Measurements from ENCODE around the gene ZNF511.
"Not testable (repeated sequence)": the region's sequence is repeated elsewhere in the genome, so short reads cannot be mapped to it uniquely, and the experiment has no call there.

ZNF511 gene

DNA sequence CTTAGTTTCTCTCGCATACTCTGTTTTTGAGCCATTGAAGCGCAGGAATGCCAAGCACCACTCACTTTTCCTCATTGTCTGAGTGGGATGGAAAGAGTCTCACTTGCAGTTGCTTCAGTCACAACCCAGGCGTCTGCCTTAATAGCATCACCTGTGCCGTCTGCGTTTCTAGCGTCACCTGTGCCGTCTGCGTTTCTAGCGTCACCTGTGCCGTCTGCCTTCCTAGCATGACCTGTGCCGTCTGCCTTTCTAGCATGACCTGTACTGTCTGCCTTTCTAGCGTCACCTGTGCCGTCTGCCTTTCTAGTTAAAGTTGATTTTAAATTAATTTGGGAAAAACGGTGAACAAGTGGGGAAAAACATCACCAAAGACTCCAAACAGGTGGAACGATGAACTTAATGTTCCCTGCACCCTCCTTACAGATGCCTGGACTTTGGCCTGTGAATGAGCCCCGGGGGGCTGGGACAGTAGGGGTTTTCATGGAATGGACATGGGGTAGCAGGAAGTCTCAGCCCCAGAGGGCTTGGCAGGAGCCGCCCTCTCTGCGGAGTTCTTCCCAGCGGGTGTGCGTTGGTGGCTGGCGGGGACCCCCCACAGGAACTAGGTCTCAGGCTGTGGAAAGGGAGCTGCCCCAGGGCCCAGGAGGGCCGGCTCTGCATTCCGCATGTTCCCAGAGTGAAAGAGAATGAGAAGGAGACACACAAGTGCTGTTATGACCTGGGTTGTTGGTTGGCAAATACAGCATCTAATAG, 3.5 kb downstream of the ZNF511 start:
- no peak overlapping the region for H3K4me3 Mint-ChIP-seq
- H3K27ac Mint-ChIP-seq = no peak overlapping the region
- peaks cover 22% of the 10 kb centered on the region for H3K4me1 Mint-ChIP-seq

DNA sequence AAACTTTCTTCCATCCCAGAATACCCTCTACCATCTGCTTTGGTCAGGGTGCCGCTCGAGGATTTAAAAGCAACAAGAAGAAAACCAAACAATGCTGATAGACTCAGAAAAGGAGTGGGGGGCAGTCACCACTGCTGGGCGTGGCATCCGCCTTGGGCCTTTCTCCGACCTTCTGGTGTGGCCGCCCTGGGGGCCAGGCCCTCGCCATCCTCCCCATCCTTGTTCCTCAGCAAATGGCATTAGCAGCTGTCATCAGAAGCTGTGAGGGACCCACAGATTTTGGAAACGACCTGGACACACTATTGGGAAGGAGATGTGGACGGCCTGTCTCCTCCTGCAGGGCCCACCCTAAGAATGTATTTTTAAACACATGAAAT, 4.0 kb downstream of the ZNF511 start:
- no peak for ATAC-seq
- Mint-ChIP-seq H3K9me3 (no peaks in the 10 kb centered on the region), H3K27me3 (no peaks in the 10 kb centered on the region), H3K36me3 (peaks cover 30% of the 10 kb centered on the region), H3K4me3 (no peak overlapping the region), H3K4me1 (peaks cover 16% of the 10 kb centered on the region), H3K27ac (no peak overlapping the region)

More for the DNA sequence above, 3.5 kb downstream of the ZNF511 start:
- H3K36me3 Mint-ChIP-seq = peaks cover 31% of the 10 kb centered on the region
- H3K9me3 Mint-ChIP-seq = no peaks in the 10 kb centered on the region
- ATAC-seq = no peak
- no peaks in the 10 kb centered on the region for H3K27me3 Mint-ChIP-seq

DNA sequence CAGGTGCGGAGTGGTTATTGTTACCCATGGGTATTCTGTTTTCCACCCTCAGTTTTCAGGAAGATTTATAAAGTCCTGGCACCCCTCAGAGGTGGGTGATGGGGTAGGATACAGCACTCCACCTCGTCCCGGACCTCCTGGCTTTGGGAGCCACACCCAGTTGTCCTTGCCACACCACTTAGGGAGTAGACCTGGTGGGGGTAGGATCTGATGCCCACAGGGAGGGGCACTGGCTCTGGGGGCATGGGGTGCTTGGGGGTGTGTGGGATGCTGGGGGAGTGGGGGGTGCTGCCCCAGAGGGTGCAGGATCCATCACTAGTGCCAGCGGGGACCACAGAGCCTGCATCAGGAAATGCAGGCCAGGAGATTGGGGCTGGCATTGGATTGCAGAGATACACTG, 4.5 kb downstream of the ZNF511 start:
- Mint-ChIP-seq H3K36me3 (peaks cover 26% of the 10 kb centered on the region), H3K27ac (no peak overlapping the region), H3K9me3 (no peaks in the 10 kb centered on the region), H3K27me3 (no peaks in the 10 kb centered on the region), H3K4me1 (peaks cover 12% of the 10 kb centered on the region), H3K4me3 (no peak overlapping the region)
- ATAC-seq = no peak

DNA sequence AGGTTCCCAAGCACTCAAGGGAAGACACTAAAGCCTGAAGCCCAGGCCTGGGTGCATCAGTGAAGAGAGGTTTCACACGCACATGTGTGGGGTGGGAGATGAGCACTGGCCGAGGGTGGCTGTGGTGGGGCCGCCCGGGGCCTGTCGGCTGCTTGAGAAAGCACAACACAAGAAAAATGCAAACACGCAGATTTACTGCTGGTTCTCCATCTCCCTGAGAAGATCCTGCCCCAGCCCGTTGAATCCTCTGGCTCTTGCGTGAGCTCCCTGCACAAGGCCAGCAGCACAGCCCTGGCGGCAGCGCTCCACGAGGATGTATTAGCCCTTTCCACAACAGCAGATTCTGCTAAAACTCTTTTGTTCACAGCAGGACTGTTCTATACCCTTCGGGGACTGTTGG, 6.2 kb downstream of the ZNF511 start:
- Mint-ChIP-seq H3K27me3 (peaks cover 12% of the 10 kb centered on the region), H3K4me1 (peaks cover 23% of the 10 kb centered on the region), H3K36me3 (peaks cover 20% of the 10 kb centered on the region), H3K4me3 (no peak overlapping the region), H3K27ac (peak overlapping the region; percentile 75), H3K9me3 (no peaks in the 10 kb centered on the region)
- no peak for ATAC-seq

DNA sequence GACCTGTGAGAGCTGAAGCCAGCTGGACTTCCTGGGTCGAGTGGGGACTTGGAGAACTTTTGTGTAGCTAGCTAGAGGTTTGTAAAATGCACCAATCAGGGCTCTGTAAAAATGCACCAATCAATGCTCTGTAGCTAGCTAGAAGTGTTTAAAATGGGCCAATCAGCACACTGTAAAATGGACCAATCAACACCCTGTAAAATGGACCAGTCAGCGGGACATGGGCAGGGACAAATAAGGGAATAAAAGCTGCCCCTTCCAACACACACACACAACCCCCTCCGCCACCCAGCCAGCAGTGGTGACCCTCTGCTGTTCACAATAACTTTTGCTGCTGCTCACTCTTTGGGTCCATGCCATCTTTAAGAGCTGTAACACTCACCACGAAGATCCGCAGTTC, 7.1 kb downstream of the ZNF511 start:
- no peak overlapping the region for H3K27ac Mint-ChIP-seq
- peaks cover 4% of the 10 kb centered on the region for H3K9me3 Mint-ChIP-seq
- peaks cover 21% of the 10 kb centered on the region for H3K27me3 Mint-ChIP-seq
- ATAC-seq = no peak
- no peak overlapping the region for H3K4me3 Mint-ChIP-seq
- peaks cover 23% of the 10 kb centered on the region for H3K4me1 Mint-ChIP-seq
- peaks cover 18% of the 10 kb centered on the region for H3K36me3 Mint-ChIP-seq

DNA sequence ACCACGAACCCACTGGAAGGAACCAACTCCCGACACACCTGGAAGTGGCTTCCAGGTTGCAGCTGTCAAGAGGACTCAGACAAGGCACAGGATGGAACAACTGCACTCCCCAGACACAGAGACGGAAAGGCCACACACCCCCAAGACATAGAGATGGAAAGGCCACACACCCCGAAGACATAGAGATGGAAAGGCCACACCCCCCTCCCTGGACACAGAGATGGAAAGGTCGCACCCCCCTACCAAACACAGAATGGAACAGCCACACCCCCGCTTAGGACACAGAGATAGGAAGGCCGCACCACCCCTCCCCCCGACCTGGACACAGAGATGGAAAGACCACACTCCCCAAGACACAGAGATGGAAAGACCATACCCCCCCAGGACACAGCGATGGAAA, 7.6 kb downstream of the ZNF511 start:
- ATAC-seq = no peak
- H3K4me1 Mint-ChIP-seq = peaks cover 23% of the 10 kb centered on the region
- H3K9me3 Mint-ChIP-seq = peaks cover 4% of the 10 kb centered on the region
- peaks cover 21% of the 10 kb centered on the region for H3K27me3 Mint-ChIP-seq
- no peak overlapping the region for H3K4me3 Mint-ChIP-seq
- no peak overlapping the region for H3K27ac Mint-ChIP-seq
- H3K36me3 Mint-ChIP-seq = peaks cover 18% of the 10 kb centered on the region

DNA sequence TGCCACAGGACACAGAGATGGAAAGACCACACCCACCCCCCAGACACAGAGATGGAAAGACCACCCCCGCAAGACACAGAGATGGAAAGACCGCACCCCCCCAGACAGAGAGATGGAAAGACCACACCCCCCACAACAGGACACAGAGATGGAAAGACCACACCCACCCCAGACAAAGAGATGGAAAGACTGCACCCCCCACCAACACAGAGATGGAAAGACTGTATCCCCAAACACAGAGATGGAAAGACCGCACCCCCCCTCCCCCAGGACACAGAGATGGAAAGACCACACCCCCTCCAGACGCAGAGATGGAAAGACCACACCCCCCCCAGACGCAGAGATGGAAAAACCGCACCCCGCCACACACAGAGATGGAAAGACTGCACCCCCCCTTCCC, 8.0 kb downstream of the ZNF511 start:
- H3K27ac Mint-ChIP-seq = no peak overlapping the region
- H3K4me3 Mint-ChIP-seq = no peak overlapping the region
- peaks cover 4% of the 10 kb centered on the region for H3K9me3 Mint-ChIP-seq
- peaks cover 21% of the 10 kb centered on the region for H3K27me3 Mint-ChIP-seq
- ATAC-seq = no peak
- peaks cover 23% of the 10 kb centered on the region for H3K4me1 Mint-ChIP-seq
- peaks cover 18% of the 10 kb centered on the region for H3K36me3 Mint-ChIP-seq

DNA sequence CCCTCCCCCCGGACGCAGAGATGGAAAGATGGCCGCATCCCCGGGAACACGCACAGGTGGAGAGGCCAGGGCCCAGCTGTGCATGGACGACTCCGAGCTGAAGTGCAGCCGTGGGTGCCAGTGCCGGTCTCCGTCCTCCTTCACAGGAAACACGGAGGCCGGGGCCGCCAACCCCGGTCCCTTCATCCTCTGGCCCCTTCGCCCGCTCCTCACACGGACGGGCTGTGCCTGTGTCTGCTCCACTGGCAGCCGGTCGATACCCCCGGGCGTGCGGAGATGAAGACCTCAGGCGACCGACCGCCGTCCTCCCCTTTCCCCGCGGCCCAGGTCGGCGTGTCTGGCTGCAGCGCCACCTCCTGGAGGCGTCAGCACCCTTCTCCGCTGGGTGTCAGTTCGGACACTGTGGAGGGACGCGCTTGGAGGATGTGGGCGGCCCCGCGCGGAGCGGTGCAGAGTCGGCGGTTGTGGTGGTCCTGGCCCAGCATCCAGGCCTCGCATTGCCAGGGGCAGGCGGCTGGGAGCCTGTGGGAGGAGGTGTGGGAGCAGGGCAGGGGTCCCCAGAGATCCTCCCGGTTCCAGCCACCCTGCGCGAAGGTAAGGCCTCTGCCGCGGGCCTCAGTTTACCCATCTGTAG, 9.9 kb downstream of the ZNF511 start:
- peaks cover 6% of the 10 kb centered on the region for H3K36me3 Mint-ChIP-seq
- H3K27me3 Mint-ChIP-seq = peaks cover 30% of the 10 kb centered on the region
- H3K27ac Mint-ChIP-seq = no peak overlapping the region
- H3K4me3 Mint-ChIP-seq = peak overlapping the region; percentile 42
- ATAC-seq = peak; percentile 89
- H3K4me1 Mint-ChIP-seq = peaks cover 23% of the 10 kb centered on the region
- H3K9me3 Mint-ChIP-seq = peaks cover 4% of the 10 kb centered on the region

DNA sequence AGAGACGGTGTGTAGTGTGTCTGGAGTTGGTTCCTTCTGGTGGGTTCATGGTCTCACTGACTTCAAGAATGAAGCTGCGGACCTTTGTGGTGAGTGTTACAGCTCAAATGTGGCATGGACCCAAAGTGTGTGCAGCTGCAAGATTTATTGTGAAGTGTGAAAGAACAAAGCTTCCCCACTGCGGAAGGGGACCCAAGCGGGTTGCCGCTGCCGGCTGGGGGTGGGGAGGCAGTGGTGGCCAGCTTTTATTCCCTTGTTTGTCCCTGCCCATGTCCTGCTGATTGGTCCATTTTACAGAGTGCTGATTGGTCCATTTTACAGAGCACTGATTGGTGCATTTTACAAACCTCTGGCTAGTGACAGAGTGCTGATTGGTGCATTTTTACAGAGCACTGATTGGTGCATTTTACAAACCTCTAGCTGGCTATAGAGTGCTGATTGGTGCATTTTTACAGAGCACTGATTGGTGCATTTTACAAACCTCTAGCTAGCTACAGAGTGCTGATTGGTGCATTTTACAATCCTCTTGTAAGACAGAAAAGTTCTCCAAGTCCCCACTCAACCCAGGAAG, 12.2 kb downstream of the ZNF511 start:
- Mint-ChIP-seq H3K4me1 (peaks cover 22% of the 10 kb centered on the region), H3K27me3 (peaks cover 42% of the 10 kb centered on the region)
- not testable (repeated sequence) for ATAC-seq, H3K9me3 Mint-ChIP-seq, H3K4me3 Mint-ChIP-seq, H3K36me3 Mint-ChIP-seq, H3K27ac Mint-ChIP-seq

DNA sequence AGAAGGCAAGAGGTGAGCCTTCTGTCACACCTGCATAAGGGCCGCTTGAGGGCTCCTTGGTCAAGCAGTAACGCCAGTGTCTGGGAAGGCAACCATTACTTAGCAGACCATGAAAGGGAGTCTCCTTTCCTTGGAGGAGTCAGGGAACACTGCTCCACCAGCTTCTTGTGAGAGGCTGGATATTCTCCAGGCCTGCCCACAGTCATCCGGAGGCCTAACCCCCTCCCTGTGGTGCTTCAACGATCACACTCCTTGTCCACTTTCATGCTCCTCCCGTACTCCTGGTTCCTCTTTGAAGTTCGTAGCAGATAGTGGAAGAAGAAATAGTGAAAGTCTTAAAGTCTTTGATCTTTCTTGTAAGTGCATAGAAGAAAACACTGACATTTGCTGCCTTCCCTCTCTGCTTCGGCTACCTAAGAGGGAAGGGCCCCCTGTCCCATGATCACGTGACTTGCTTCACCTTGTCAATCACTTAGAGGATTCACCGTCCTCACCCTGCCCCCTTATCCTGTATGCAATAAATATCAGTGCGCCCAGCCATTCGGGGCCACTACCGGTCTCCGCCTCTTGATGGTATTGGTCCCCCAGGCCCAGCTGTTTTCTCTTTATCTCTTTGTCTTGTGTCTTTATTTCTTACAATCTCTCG, 13.5 kb downstream of the ZNF511 start:
- H3K4me1 Mint-ChIP-seq = peaks cover 35% of the 10 kb centered on the region
- not testable (repeated sequence) for ATAC-seq, H3K36me3 Mint-ChIP-seq, H3K27ac Mint-ChIP-seq, H3K4me3 Mint-ChIP-seq, H3K9me3 Mint-ChIP-seq
- peaks cover 55% of the 10 kb centered on the region for H3K27me3 Mint-ChIP-seq

DNA sequence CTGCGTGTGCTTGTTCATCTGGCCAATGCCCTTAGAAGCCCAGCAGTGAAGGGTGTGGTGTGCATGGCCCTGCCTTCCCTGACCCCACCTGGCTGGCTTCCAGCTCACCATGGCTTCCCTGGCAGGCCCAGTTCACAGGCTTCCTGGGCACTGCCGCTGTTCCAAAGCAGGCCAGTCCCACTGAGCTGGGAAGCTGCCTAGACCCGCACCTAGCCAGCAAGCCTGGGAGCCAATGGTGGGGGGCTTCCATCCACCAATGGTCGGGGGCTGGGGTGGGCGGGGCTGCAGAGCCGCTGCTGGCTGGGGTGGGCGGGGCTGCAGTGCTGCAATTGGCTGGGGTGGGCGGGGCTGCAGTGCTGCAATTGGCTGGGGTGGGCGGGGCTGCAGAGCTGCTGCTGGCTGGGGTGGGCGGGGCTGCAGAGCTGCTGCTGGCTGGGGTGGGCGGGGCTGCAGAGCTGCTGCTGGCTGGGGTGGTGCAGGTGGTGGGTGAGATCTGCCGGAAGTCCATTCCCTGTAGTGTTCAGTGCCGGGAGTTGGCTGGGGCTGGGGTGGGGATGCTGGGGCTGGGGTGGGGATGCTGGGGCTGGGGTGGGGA, 15.6 kb downstream of the ZNF511 start:
- peaks cover 65% of the 10 kb centered on the region for H3K27me3 Mint-ChIP-seq
- H3K9me3 Mint-ChIP-seq = peaks cover 4% of the 10 kb centered on the region
- H3K4me1 Mint-ChIP-seq = peaks cover 32% of the 10 kb centered on the region
- H3K4me3 Mint-ChIP-seq = no peak overlapping the region
- no peak overlapping the region for H3K27ac Mint-ChIP-seq
- H3K36me3 Mint-ChIP-seq = no peaks in the 10 kb centered on the region
- peak; percentile 74 for ATAC-seq

DNA sequence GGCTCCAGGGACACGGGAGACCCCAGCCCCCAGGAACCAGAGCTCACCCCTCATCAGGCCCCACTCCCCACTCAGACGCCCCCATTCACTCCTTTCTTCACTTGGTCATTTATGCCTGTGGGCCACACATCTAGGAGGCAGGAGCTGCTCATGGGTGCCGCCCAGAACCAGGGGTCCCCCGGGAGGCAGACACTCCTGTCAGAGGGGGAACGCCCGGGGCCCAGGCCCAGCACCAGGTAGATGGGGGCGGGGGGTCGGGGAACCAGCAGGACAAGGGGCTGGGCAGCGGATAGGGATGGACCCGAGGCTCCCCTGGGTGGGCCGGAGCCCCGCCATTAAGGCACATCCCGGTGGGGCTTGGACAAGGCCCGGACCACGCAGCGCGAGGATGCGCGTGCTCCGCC, 16.1 kb downstream of the ZNF511 start:
- no peak for ATAC-seq
- peaks cover 33% of the 10 kb centered on the region for H3K4me1 Mint-ChIP-seq
- no peaks in the 10 kb centered on the region for H3K36me3 Mint-ChIP-seq
- H3K27me3 Mint-ChIP-seq = peaks cover 65% of the 10 kb centered on the region
- H3K27ac Mint-ChIP-seq = peak overlapping the region; percentile 67
- H3K9me3 Mint-ChIP-seq = peaks cover 4% of the 10 kb centered on the region
- peak overlapping the region; percentile 81 for H3K4me3 Mint-ChIP-seq

DNA sequence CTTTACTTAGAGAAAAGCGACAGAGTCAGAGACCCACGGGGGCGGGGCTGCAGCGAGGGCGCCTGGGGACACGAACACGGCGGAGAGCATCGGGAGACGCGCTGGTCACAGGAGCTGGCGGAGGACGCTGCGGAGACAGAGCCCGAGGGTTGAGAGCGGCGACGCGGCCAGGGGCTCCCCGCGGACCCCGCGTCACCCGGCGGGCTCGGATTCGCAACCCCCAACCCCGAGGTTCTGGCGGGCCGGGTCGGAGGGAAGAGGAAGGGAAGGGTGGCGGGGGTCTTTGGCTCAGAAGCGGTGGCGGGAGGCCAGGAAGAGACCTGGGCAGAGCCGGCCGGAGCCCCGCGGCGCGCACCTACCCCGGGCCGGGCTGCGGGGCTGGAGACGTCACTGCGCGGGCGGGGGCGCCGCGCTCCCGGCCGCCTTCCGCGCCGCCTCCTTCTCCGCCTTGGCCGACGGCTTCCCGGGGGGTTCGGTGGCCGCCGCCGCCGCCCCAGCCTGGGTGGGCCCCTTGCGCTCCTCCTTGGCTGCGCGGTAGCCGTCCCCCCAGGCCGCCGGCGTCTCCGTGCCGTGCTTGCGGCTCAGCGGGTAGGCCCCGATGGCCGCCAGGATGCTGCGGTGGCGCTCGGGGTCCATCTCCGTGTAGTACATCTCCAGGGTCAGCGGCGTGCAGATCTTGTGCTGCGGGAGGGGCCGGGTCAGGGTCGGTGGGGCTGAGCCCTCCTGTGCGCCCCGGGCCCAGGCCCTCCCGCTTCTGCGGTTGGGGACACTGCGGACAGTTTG, 16.9 kb downstream of the ZNF511 start:
- Mint-ChIP-seq H3K36me3 (no peaks in the 10 kb centered on the region), H3K4me1 (peaks cover 36% of the 10 kb centered on the region), H3K4me3 (peak overlapping the region; percentile 81), H3K9me3 (no peaks in the 10 kb centered on the region), H3K27me3 (peaks cover 65% of the 10 kb centered on the region), H3K27ac (peak overlapping the region; percentile 67)
- ATAC-seq = peak; percentile 2

DNA sequence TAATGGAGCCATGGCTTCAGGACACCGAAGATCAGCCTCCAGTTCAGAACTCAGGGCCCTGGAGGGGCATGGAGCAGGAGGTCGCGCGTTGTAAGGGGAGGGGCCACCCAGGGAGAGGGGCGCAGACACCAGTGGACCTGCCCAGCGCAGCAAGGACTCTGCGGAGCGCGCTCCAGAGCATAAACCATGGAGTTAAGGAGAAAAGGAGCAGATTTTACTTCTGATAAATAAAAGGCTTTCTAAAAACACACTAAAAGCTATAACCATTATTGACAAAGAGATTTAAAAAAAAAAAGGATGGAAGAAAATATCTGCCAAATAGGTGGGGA, 17.5 kb downstream of the ZNF511 start:
- Mint-ChIP-seq H3K36me3 (no peaks in the 10 kb centered on the region), H3K27ac (no peak overlapping the region), H3K4me3 (peak overlapping the region; percentile 26), H3K4me1 (peaks cover 36% of the 10 kb centered on the region), H3K9me3 (no peaks in the 10 kb centered on the region), H3K27me3 (peaks cover 69% of the 10 kb centered on the region)
- ATAC-seq = no peak

Data from stimulated activated memory B cell treated with anti-CD40 and anti-IgM and Interleukin-4, amounts not matched to agents 10 μg/mL and 1 μg/mL and 100 μg/mL, for 72 hours (primary cell).